HG02759 (cell line): ENCODE data around the gene DPH1.
"Not testable (repeated sequence)": the region's sequence is repeated elsewhere in the genome, so short reads cannot be mapped to it uniquely, and the experiment has no call there.

Experiments
- ATAC-seq: cut with Tn5 transposase; IDR thresholded peaks from one replicate; pipeline ENCODE4 v1.9.1; 2021; ENCODE audit warnings: mild to moderate bottlenecking, moderate library complexity; ENCODE audit not compliant: unreplicated experiment

The DPH1 gene

GRCh38 chr17:2029911-2030778 lies at the start of gene DPH1:
TSS of gene DPH1 (plus strand) at chr17:2030153. CDS start at chr17:2030170, 17 bp downstream.
- ATAC-seq = peak; percentile 71

- ATAC-seq = no peak
Observed at GRCh38 chr17:1980665-1981250, 49.2 kb upstream of the DPH1 start.

- ATAC-seq = not testable (repeated sequence)
Observed at GRCh38 chr17:1982793-1983366, 47.1 kb upstream of the DPH1 start.

- no peak for ATAC-seq
Observed at GRCh38 chr17:1985093-1985492, 44.9 kb upstream of the DPH1 start.

- ATAC-seq = no peak
Observed at GRCh38 chr17:1985686-1986085, 44.3 kb upstream of the DPH1 start.

- no peak for ATAC-seq
Observed at GRCh38 chr17:1986783-1987451, 43.0 kb upstream of the DPH1 start.

- ATAC-seq = no peak
Observed at GRCh38 chr17:1989135-1989534, 40.8 kb upstream of the DPH1 start.

GRCh38 chr17:1992541-1992940 lies 37.4 kb upstream of the DPH1 start:
- ATAC-seq = no peak

GRCh38 chr17:1994707-1995106 lies 35.2 kb upstream of the DPH1 start:
- ATAC-seq = no peak

- ATAC-seq = no peak
Observed at GRCh38 chr17:1995321-1995892, 34.5 kb upstream of the DPH1 start.

GRCh38 chr17:1995907-1996799 lies 33.8 kb upstream of the DPH1 start:
- ATAC-seq = no peak

- no peak for ATAC-seq
Observed at GRCh38 chr17:1996800-1997288, 33.1 kb upstream of the DPH1 start.

- no peak for ATAC-seq
Observed at GRCh38 chr17:1997289-1997926, 32.5 kb upstream of the DPH1 start.

GRCh38 chr17:1997927-1998742 lies 31.8 kb upstream of the DPH1 start:
- no peak for ATAC-seq

- ATAC-seq = no peak
Observed at GRCh38 chr17:1999557-2000251, 30.2 kb upstream of the DPH1 start.

- ATAC-seq = no peak
Observed at GRCh38 chr17:2002767-2003329, 27.1 kb upstream of the DPH1 start.

- ATAC-seq = no peak
Observed at GRCh38 chr17:2003525-2003924, 26.4 kb upstream of the DPH1 start.
